ENCODE data around the gene RBMS3.

DNA sequence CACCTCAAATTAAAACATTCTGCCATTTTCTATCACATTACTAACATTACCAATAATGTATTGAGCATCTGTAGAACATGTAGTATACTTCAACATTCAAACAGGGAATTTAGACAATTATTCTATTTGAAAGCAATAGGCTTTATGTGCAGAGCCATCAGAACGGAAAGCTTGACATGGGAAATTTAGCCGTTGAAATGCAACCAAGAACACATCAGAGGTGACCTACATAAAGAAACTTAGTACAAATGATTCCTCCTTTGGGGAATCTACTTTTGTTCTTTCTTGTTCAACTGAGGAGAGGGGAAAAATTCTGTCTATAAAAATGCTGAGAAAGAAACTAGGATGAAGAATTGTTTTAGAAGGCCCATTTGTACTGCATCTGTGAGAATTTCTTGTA is 38.6 kb upstream of the RBMS3 start:
- no peak for TF ChIP-seq YY1 (IDR thresholded peaks at IDR 0.05; ENCODE audit: low read depth, low read length)
- no peak for TF ChIP-seq HDAC6 (IDR thresholded peaks at IDR 0.05; ENCODE audit: low read depth, low read length)
- no peak for TF ChIP-seq POLR2A (IDR thresholded peaks at IDR 0.05; ENCODE audit: control extremely low read depth in 1 of 2, low read depth in 2 of 2, low read length in 2 of 2)
- no peak for TF ChIP-seq HDAC2 (IDR thresholded peaks at IDR 0.05; ENCODE audit: borderline replicate concordance in 1 of 2, low read depth in 2 of 2, low read length in 2 of 2)
- TF ChIP-seq, protein P1, sequence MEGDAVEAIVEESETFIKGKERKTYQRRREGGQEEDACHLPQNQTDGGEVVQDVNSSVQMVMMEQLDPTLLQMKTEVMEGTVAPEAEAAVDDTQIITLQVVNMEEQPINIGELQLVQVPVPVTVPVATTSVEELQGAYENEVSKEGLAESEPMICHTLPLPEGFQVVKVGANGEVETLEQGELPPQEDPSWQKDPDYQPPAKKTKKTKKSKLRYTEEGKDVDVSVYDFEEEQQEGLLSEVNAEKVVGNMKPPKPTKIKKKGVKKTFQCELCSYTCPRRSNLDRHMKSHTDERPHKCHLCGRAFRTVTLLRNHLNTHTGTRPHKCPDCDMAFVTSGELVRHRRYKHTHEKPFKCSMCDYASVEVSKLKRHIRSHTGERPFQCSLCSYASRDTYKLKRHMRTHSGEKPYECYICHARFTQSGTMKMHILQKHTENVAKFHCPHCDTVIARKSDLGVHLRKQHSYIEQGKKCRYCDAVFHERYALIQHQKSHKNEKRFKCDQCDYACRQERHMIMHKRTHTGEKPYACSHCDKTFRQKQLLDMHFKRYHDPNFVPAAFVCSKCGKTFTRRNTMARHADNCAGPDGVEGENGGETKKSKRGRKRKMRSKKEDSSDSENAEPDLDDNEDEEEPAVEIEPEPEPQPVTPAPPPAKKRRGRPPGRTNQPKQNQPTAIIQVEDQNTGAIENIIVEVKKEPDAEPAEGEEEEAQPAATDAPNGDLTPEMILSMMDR (IDR thresholded peaks at IDR 0.05; ENCODE audit: control extremely low read depth in 1 of 3, insufficient read depth in 1 of 3, low read depth in 1 of 3, low read length in 3 of 3): no peak
- TF ChIP-seq EP300 (IDR thresholded peaks at IDR 0.05; ENCODE audit: borderline replicate concordance in 1 of 2, low read depth in 2 of 2, low read length in 2 of 2): no peak
- TF ChIP-seq JUN (IDR thresholded peaks at IDR 0.05; ENCODE audit: low read depth, low read length): no peak
- no peak for TF ChIP-seq EZH2 (IDR thresholded peaks at IDR 0.05; ENCODE audit: low read depth, low read length, severe bottlenecking)
- no peak for TF ChIP-seq SIN3A (conservative IDR thresholded peaks at IDR 0.05 in 1 of 2, IDR thresholded peaks at IDR 0.05 in 1 of 2; ENCODE audit: low read depth in 1 of 2, low read length in 2 of 2)
- no peak for TF ChIP-seq RNF2 (IDR thresholded peaks at IDR 0.05; ENCODE audit: borderline replicate concordance, low read depth, low read length, missing control alignments, poor library complexity, severe bottlenecking)
- no peak for TF ChIP-seq SUZ12 (IDR thresholded peaks at IDR 0.05; ENCODE audit: low read length)
